Panc1 (cell line): ENCODE measurements around the gene ENPP3. TPM values are rescaled to one million over a fixed set of nuclear protein-coding genes. Genes with fewer than 3 reads are reported as not detected.
"Not testable (repeated sequence)": the region's sequence is repeated elsewhere in the genome, so short reads cannot be mapped to it uniquely, and the experiment has no call there.

Experiments
- ATAC-seq: fragments of 200-7000 bp; cut with Tn5 transposase; 2 replicates; pipeline ENCODE4 v1.9.1; 2020; ENCODE audit warnings: mild to moderate bottlenecking, moderate library complexity
- BruUV-seq: library from RNA; stranded (reverse); fragments of 400-500 nt; replicated peaks from 2 replicates; lab custom pipeline; 2021; lab: Mats Ljungman, UMichigan
- CTCF ChIA-PET: fragments of 300-600 bp; sonication (Branson Sonifier 250); formaldehyde crosslinking; loops from one replicate; lab custom pipeline; 2022; ENCODE audit warnings: antibody characterized with exemption; lab: Charles Lee
- POLR2A ChIA-PET: fragments of 300-600 bp; sonication (Branson Sonifier 250); formaldehyde crosslinking; loops from one replicate; lab custom pipeline; 2022; ENCODE audit warnings: antibody characterized with exemption; lab: Charles Lee
- DNase-seq: peaks from one replicate; pipeline ENCODE4 v3.0.0-alpha.2; 2010; ENCODE audit warnings: low read depth, low spot score
- H3K27ac ChIP-seq: 2 replicates; pipeline ENCODE4 v1.5.1; 2011; ENCODE audit warnings: mild to moderate bottlenecking, low read length, inconsistent platforms
- H3K27me3 ChIP-seq: fragments of 200-500 bp; sonication (Bioruptor generic); 2 replicates; pipeline ENCODE4 v1.6.0; 2014; ENCODE audit warnings: low read length, inconsistent platforms; ENCODE audit not compliant: control insufficient read depth, insufficient read depth
- H3K36me3 ChIP-seq: fragments of 200-500 bp; sonication (Bioruptor generic); 2 replicates; pipeline ENCODE4 v1.5.1; 2014; ENCODE audit warnings: inconsistent platforms, mild to moderate bottlenecking, low read length, moderate library complexity; ENCODE audit not compliant: control insufficient read depth, insufficient read depth
- H3K4me1 ChIP-seq: 2 replicates; pipeline ENCODE4 v1.5.1; 2011; ENCODE audit warnings: inconsistent platforms, mild to moderate bottlenecking, low read length, moderate library complexity; ENCODE audit not compliant: control insufficient read depth, insufficient read depth
- H3K4me3 ChIP-seq, 2 experiments: 2 replicates each; pipeline ENCODE4 v1.5.1; 2011 to 2012; ENCODE audit warnings: low read depth in 2 of 2, low read length in 2 of 2, mild to moderate bottlenecking in 2 of 2, inconsistent platforms in 1 of 2, moderate library complexity in 1 of 2
- H3K9me3 ChIP-seq: fragments of 200-500 bp; sonication (Bioruptor generic); 2 replicates; pipeline ENCODE4 v1.5.1; 2014; ENCODE audit warnings: low read depth, mild to moderate bottlenecking, inconsistent platforms, low read length, moderate library complexity; ENCODE audit not compliant: control insufficient read depth, insufficient read depth
- POLR2AphosphoS5 ChIP-seq: IDR thresholded peaks from 2 replicates; pipeline ENCODE4 v1.6.1; 2012; ENCODE audit warnings: mild to moderate bottlenecking, low read depth, low read length, moderate library complexity
- SIN3A ChIP-seq: IDR thresholded peaks from 2 replicates; pipeline ENCODE4 v1.6.1; 2012; ENCODE audit warnings: low read depth, mild to moderate bottlenecking, low read length, moderate library complexity, borderline replicate concordance; ENCODE audit not compliant: insufficient read depth
- in situ Hi-C: cut with HindIII; loops from 2 replicates; pipeline ENCODE4 v1.10.0; 2016; ENCODE audit warnings: low sequenced_read_pairs, low pct_unique_long_range_greater_than_20kb
- intact Hi-C: fragments of 100-400 bp; cut with micrococcal nuclease; formaldehyde crosslinking; loops from one replicate; pipeline ENCODE4 v1.10.0; 2022; ENCODE audit not compliant: unreplicated experiment
- total RNA-seq: library from RNA; stranded (reverse); gene quantifications from one replicate; pipeline ENCODE4 v1.2.1, GENCODE V29; 2021; ENCODE audit not compliant: unreplicated experiment

ENPP3 gene
- total RNA-seq, 1 experiment from 2014 or later = not detected

- ATAC-seq, H3K9me3 ChIP-seq, in situ Hi-C loops, H3K27ac ChIP-seq, intact Hi-C loops, CTCF ChIA-PET, H3K27me3 ChIP-seq, H3K4me3 ChIP-seq, H3K4me1 ChIP-seq, H3K36me3 ChIP-seq, POLR2A ChIA-PET, BruUV-seq, DNase-seq: not testable (repeated sequence)
These were observed 66.8 kb downstream of the ENPP3 start for GRCh38 chr6:131703905-131704304.

GRCh38 chr6:131710917-131711316 is 73.8 kb downstream of the ENPP3 start, which contains the start of gene CTAGE9:
Gene CTAGE9 (minus strand): TSS chr6:131711017. CDS start chr6:131711017, 0 bp downstream.
- ATAC-seq, H3K27me3 ChIP-seq: not testable (repeated sequence)

GRCh38 chr6:131715567-131715966 is 78.5 kb downstream of the ENPP3 start:
- H3K36me3 ChIP-seq, H3K4me1 ChIP-seq, DNase-seq, ATAC-seq, CTCF ChIA-PET, H3K4me3 ChIP-seq, POLR2A ChIA-PET, H3K27me3 ChIP-seq, intact Hi-C loops, BruUV-seq, in situ Hi-C loops, H3K27ac ChIP-seq, H3K9me3 ChIP-seq: not testable (repeated sequence)

More at GRCh38 chr6:131710917-131711316, 73.8 kb downstream of the ENPP3 start, which contains the start of gene CTAGE9:
- POLR2A ChIA-PET, H3K4me3 ChIP-seq, H3K9me3 ChIP-seq, CTCF ChIA-PET, H3K27ac ChIP-seq, H3K36me3 ChIP-seq, DNase-seq, in situ Hi-C loops, intact Hi-C loops, H3K4me1 ChIP-seq, BruUV-seq: not testable (repeated sequence)

- ChIA-PET CTCF (no interaction called here), POLR2A (no interaction called here)
- ATAC-seq = no peak
- Histone ChIP-seq H3K4me1 (no peaks in the 10 kb centered on the region), H3K9me3 (no peaks in the 10 kb centered on the region), H3K27ac (no peak overlapping the region), H3K27me3 (no peaks in the 10 kb centered on the region), H3K4me3 (no peak overlapping the region), H3K36me3 (no peaks in the 10 kb centered on the region)
- in situ Hi-C loops (no loop called here), intact Hi-C loops (no loop called here)
- BruUV-seq = no TSS peak
- DNase-seq = no peak
- TF ChIP-seq SIN3A = no peak
These were observed 80.9 kb downstream of the ENPP3 start for GRCh38 chr6:131717836-131718542.

- no peak for ATAC-seq
- POLR2A ChIA-PET = no interaction called here
These were observed 84.1 kb downstream of the ENPP3 start for GRCh38 chr6:131721161-131721560.

More at GRCh38 chr6:131721161-131721560, 84.1 kb downstream of the ENPP3 start:
- TF ChIP-seq POLR2AphosphoS5 = no peak
- no peaks in the 10 kb centered on the region for H3K27me3 ChIP-seq
- in situ Hi-C loops (no loop called here), intact Hi-C loops (no loop called here)
- CTCF ChIA-PET = interaction anchor here (0.6 kb wide), 1 partner anchor 26 kb away, joined by 6 read pairs; no protein-coding TSS in a partner anchor
- H3K36me3 ChIP-seq = no peaks in the 10 kb centered on the region
- no peaks in the 10 kb centered on the region for H3K4me1 ChIP-seq
- H3K4me3 ChIP-seq = no peak overlapping the region
- no TSS peak for BruUV-seq
- DNase-seq = no peak
- no peaks in the 10 kb centered on the region for H3K9me3 ChIP-seq
- H3K27ac ChIP-seq = no peak overlapping the region
